ENCODE data around the gene CMIP.

CMIP gene

DNA sequence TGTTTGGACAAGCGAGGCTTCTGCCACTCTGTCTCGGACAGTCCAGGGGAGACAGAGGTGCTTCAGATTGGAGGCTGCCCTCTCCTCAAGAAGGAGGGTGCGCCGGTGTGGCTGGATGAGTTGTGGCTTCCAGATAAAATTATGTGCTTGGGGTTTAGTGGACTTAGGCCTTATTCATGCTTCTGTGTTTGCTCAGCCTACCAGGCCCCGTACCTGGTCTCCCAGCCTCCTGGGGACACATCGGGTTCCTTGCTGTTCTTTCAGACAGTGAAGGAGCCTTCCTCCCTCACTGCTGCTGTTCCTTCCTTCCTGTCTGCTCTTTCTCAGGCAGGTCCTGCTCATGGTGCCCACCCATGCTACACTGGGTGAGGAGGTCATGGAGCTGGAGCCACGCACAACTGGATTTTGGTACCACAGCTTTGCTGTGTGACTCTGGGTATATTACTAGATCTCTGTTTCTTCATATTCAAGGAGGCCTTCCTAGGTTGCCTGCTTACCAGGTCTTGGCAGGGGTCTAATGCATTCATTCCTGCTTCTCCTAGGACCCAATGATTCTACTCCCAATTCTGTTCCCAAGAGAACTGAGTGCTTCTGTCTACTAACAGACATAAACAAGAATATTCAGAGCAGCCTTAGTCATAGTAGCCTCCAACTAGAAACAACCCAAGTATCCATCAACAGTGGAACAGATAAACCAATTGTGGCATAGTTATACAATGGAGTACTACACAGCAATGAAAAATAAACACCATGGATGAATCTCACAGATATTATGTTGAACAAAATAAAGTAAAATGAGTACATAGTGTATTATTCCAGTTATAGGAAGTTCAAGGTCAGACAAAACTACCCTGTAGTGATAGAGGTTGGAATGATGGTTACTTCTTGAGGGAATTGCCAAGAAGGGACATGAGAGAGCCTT lies 121.7 kb downstream of the CMIP start:
- TF ChIP-seq, protein P1, sequence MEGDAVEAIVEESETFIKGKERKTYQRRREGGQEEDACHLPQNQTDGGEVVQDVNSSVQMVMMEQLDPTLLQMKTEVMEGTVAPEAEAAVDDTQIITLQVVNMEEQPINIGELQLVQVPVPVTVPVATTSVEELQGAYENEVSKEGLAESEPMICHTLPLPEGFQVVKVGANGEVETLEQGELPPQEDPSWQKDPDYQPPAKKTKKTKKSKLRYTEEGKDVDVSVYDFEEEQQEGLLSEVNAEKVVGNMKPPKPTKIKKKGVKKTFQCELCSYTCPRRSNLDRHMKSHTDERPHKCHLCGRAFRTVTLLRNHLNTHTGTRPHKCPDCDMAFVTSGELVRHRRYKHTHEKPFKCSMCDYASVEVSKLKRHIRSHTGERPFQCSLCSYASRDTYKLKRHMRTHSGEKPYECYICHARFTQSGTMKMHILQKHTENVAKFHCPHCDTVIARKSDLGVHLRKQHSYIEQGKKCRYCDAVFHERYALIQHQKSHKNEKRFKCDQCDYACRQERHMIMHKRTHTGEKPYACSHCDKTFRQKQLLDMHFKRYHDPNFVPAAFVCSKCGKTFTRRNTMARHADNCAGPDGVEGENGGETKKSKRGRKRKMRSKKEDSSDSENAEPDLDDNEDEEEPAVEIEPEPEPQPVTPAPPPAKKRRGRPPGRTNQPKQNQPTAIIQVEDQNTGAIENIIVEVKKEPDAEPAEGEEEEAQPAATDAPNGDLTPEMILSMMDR (IDR thresholded peaks at IDR 0.05; ENCODE audit: low read depth, low read length), result no peak

DNA sequence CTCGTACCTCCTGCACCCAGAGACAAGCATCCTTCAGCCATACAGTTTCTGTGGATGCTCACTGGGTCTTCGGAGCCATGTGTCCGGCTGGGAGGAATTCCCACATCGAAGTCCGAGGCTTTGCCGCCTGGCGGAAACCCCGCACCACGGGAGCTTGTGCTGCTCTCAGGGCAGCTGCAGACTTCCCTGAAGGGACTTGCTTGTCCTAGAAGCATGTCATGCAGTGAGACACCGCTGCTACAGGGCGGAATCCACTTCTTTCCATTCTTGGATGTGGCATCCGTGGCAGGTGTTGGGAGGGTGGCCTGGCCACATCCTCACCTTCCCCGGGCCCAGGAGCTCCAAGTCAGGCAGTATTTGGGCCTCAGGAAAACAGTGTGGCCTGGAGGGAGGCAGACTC lies 122.5 kb downstream of the CMIP start:
- TF ChIP-seq, protein P1 (IDR thresholded peaks at IDR 0.05; ENCODE audit: low read depth, low read length), result no peak
- H3K4me3 ChIP-seq (ENCODE audit: low read depth, low read length), result no peak overlapping the region

More for the DNA sequence above, 121.7 kb downstream of the CMIP start:
- no peak overlapping the region for H3K4me3 ChIP-seq (ENCODE audit: low read depth, low read length)

DNA sequence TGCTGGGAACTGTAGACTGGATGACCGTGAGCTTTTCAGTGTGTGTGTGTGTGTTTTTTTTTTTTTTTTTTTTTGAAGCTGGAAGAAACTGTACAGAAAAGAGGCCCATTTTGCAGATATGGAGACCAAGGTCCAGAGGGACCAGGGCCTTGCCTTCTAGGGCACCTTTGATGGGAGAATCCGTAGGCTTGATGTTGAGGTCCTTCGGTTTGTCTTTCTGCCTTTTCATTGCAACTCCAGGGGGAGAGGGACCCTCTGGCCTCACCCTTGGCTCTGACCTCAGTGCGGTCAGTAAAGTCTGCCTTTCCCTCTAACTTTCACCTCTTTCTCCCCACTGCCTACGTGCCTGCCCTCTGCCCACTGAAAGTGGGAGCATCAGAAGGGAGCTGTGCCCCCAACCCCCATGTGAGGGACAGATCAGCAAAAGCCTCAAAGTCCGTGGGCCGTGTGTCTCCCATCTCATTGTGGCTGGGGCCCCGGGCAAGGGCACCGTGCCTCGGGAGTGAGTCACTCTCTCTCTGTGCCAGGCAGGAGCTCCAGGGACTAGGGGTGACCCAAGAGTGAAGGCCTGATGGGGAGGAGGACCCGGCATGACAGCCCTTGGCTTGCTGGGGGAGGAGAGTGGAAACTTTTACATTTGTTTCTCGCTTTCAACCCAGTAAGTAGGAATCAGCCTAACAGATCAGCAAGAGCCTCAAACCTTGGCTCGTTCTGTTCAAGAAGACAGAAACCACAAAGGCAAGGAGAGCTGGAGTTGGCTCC lies 123.6 kb downstream of the CMIP start:
- H3K4me3 ChIP-seq (ENCODE audit: low read depth, low read length), result no peak overlapping the region
- TF ChIP-seq, protein P1 (IDR thresholded peaks at IDR 0.05; ENCODE audit: low read depth, low read length), result no peak

DNA sequence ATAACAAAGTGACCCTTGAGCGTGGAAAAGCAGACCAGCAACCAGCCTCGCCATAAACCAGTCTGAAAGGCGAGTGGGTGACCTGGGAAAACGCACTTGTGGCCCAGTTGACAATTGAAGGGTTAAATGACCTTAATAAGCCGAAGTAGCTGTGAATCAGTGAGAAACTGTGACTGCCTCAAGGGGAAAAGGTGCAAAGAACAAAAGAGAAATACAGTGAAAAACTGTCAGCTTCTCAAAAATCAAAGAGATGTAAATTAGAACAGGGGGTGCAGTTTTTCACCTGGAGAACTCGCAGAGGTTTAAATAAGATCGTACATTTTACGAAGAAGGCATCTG lies 124.1 kb downstream of the CMIP start:
- H3K4me3 ChIP-seq (ENCODE audit: low read depth, low read length), result no peak overlapping the region
- TF ChIP-seq, protein P1 (IDR thresholded peaks at IDR 0.05; ENCODE audit: low read depth, low read length), result no peak

DNA sequence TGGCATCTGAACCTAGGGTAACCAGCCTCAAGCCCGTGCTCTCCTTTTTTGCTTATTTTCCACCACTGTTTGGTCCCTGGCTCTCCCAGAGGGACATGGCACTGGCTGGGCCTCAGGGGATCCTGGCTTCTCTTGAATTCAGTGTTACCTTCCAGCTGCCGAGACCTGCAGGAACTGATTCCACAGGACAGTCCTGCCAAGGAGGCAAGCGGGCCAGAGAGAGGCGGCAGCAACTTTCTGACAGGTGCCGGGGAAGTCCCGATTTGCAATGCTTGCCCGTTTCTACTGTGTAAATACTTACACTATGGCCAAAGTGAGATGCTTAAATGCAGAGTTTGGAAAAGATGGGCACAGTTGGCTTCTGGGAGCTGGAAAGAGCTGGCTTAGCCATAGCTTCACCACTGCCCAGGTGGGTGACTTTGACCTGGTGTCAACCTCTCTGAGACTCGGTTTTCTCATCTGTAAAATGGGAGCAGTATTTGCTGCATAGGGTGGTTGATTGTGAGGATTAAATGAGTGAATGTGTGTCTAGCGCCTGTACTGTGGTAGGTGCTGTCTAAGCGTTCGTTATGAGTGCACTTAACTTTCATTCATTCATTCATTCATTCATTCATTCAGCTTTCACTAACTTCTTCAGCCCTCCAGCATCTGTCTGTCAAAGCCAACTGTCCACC lies 124.9 kb downstream of the CMIP start:
- TF ChIP-seq, protein P1 (IDR thresholded peaks at IDR 0.05; ENCODE audit: low read depth, low read length), result no peak
- H3K4me3 ChIP-seq (ENCODE audit: low read depth, low read length), result no peak overlapping the region

DNA sequence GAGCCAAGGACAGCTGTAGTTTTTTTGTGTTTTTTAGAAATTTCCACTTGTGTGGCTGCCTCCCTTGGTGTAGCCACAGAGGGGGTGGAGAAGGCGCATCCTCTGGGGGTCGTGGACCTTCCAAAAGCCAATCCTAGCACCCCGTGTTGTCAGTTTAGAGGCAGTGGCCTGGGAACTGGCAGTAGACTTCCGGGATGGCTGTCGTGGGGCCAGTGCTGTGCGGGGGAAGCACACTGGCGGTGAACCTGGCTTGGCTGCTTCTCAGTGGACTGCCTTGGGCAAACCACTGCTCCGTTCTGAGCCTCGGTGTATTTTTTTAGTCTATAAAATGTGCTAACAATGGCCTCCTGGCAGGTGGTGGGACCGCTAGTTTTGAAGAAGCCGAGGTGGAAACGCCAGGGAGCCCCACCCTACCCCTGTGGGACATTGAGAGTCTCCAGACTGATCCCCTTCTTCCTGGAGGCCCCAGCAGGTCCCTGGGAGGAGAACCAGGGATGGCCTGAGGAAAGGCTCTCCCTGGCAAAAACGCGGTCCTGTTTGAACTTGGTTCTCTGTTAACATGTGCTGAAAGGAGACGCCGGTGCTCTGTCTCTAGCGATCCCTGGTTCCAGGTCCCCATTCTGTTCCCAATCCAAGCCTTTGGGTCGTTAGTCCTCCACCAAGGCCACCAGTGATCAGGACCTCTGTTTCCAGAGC lies 125.7 kb downstream of the CMIP start:
- TF ChIP-seq, protein P1 (IDR thresholded peaks at IDR 0.05; ENCODE audit: low read depth, low read length), result no peak
- H3K4me3 ChIP-seq (ENCODE audit: low read depth, low read length), result no peak overlapping the region
